ENCODE measurements around the gene ITGAX. TPM values are rescaled to one million over a fixed set of nuclear protein-coding genes. Genes with fewer than 3 reads are reported as not detected.

ITGAX gene
- total RNA-seq, 4 donors from 2014 or later = 0.30 to 3.3 (median 1.1) TPM

DNA sequence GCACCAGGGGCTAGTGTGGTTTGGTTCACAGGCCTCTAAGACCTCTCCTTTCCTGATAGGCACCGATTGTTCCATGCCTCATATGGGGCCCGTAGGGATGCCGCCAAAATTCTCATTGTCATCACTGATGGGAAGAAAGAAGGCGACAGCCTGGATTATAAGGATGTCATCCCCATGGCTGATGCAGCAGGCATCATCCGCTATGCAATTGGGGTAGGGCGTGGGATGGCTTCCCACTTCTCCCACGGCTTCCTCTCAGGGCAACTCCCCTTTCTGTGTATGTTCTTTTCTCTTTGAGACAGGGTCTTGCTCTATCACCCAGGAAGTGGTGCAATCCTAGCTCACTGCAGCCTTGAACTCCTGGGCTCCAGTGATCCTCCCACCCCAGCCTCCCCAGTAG is 5.3 kb downstream of the ITGAX start:
- intact Hi-C loops (cut with DNase I; ENCODE audit: low total_unique reads) = no loop called here
- H3K4me3 ChIP-seq (ENCODE audit: low read depth, poor library complexity, severe bottlenecking) = no peak overlapping the region
- TF ChIP-seq CTCF (IDR thresholded peaks at IDR 0.05) (no peak), POLR2A (IDR thresholded peaks at IDR 0.05) (no peak)
- 75 to 79% methylated on average over 7 of the region's 7 CpGs for WGBS, 2 donors
- no peak for DNase-seq (ENCODE audit: low spot score in 2 of 2)

- TF ChIP-seq POLR2A (IDR thresholded peaks at IDR 0.05) (no peak), CTCF (IDR thresholded peaks at IDR 0.05) (no peak)
- 80 to 83% methylated on average over 21 to 28 of the region's 28 CpGs for WGBS, 2 donors
- intact Hi-C loops (cut with DNase I; ENCODE audit: low total_unique reads) = no loop called here
- no peak for DNase-seq (ENCODE audit: low spot score in 2 of 2)
- no peak overlapping the region for H3K4me3 ChIP-seq (ENCODE audit: low read depth, poor library complexity, severe bottlenecking)
These were observed 6.5 kb downstream of the ITGAX start for GRCh38 chr16:31361201-31362110.

DNA sequence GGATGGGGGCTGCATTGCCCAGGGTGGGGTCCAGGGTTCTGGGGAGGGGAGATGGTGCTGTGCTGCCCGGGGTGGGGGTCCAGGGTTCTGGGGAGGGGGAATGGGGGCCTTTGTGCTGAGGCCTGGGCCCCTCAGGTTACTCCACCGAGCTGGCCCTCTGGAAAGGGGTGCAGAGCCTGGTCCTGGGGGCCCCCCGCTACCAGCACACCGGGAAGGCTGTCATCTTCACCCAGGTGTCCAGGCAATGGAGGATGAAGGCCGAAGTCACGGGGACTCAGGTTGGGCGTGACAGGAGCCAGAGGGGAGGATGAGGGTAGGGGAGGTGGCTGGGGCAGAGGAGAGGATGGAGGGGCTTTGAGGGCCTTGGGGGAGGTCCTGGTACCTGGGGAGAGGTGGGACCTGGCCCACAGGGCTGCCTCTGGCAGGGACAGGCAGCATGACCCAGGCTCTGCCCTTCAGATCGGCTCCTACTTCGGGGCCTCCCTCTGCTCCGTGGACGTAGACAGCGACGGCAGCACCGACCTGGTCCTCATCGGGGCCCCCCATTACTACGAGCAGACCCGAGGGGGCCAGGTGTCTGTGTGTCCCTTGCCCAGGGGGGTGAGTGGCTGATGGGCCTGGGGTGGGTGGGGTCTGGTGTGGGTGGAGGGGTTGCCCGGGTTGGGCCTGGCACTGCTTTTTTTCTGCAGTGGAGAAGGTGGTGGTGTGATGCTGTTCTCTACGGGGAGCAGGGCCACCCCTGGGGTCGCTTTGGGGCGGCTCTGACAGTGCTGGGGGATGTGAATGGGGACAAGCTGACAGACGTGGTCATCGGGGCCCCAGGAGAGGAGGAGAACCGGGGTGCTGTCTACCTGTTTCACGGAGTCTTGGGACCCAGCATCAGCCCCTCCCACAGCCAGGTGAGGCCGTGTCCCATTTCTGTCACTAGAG is 7.8 kb downstream of the ITGAX start:
- intact Hi-C loops (cut with DNase I; ENCODE audit: low total_unique reads) = no loop called here
- TF ChIP-seq CTCF (IDR thresholded peaks at IDR 0.05) (no peak), POLR2A (IDR thresholded peaks at IDR 0.05) (no peak)
- H3K4me3 ChIP-seq (ENCODE audit: low read depth, poor library complexity, severe bottlenecking) = no peak overlapping the region
- DNase-seq (ENCODE audit: low spot score in 2 of 2) = no peak
- WGBS, 2 donors = 83% methylated on average over 18 to 26 of the region's 26 CpGs

DNA sequence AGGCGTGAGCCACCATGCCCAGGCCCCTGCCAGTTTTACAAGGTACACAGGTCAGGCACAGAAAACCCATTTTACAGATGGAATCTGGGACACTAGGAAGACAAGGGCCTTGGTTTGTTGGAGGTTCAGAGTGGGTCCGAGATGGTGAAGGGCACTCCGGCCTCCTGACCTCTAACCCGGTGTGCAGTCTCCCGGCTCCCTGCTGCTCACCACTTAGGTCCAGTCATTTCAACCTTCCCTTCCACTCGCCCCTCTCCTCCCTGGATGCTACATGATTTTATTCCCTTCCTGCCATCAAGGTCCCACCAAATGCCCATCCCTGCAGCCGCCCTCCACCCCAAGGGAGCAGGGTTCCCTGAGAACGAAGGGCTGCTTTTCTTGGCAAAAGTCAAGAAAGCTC is 8.7 kb downstream of the ITGAX start:
- H3K4me3 ChIP-seq (ENCODE audit: low read depth, poor library complexity, severe bottlenecking) = no peak overlapping the region
- intact Hi-C loops (cut with DNase I; ENCODE audit: low total_unique reads) = no loop called here
- 89 to 93% methylated on average over 8 of the region's 8 CpGs for WGBS, 2 donors
- no peak for TF ChIP-seq POLR2A (IDR thresholded peaks at IDR 0.05)
- TF ChIP-seq CTCF (IDR thresholded peaks at IDR 0.05) = no peak
- DNase-seq (ENCODE audit: low spot score in 2 of 2) = no peak

- no peak overlapping the region for H3K4me3 ChIP-seq (ENCODE audit: low read depth, poor library complexity, severe bottlenecking)
- intact Hi-C loops (cut with DNase I; ENCODE audit: low total_unique reads) = no loop called here
- no peak for DNase-seq (ENCODE audit: low spot score in 2 of 2)
- TF ChIP-seq POLR2A (IDR thresholded peaks at IDR 0.05) (no peak), CTCF (IDR thresholded peaks at IDR 0.05) (no peak)
- WGBS, 2 donors = 81 to 86% methylated on average over 6 of the region's 6 CpGs
These were observed 9.4 kb downstream of the ITGAX start for GRCh38 chr16:31364421-31364820.

All from lower leg skin (tissue), 4 donors.